Ishikawa (cell line): ENCODE results near the gene MYLIP.

Experiments used
- CEBPB ChIP-seq: IDR thresholded peaks from 2 replicates; pipeline ENCODE4 v1.6.1; 2012
- CREB1 ChIP-seq: IDR thresholded peaks from 2 replicates; pipeline ENCODE4 v1.6.1; 2012; ENCODE audit warnings: low read depth
- EGR1 ChIP-seq: IDR thresholded peaks from 2 replicates; pipeline ENCODE4 v1.6.1; 2012
- EP300 ChIP-seq: IDR thresholded peaks from 2 replicates; pipeline ENCODE4 v1.6.1; 2012; ENCODE audit warnings: borderline replicate concordance
- FOXM1 ChIP-seq: IDR thresholded peaks from 2 replicates; pipeline ENCODE4 v1.6.1; 2012; ENCODE audit warnings: low read depth, borderline replicate concordance
- NFIC ChIP-seq: IDR thresholded peaks from 2 replicates; pipeline ENCODE4 v1.6.1; 2012
- RAD21 ChIP-seq: IDR thresholded peaks from 2 replicates; pipeline ENCODE4 v1.6.1; 2012; ENCODE audit warnings: low read depth
- TAF1 ChIP-seq: IDR thresholded peaks from 2 replicates; pipeline ENCODE4 v1.6.1; 2012; ENCODE audit warnings: low read depth, mild to moderate bottlenecking
- TCF12 ChIP-seq: IDR thresholded peaks from 2 replicates; pipeline ENCODE4 v1.6.1; 2012; ENCODE audit warnings: low read depth
- TEAD4 ChIP-seq: IDR thresholded peaks from 2 replicates; pipeline ENCODE4 v1.6.1; 2012
- YY1 ChIP-seq: IDR thresholded peaks from 2 replicates; pipeline ENCODE4 v1.6.1; 2012; ENCODE audit warnings: low read depth
- ZBTB7A ChIP-seq: IDR thresholded peaks from 2 replicates; pipeline ENCODE4 v1.6.1; 2012; ENCODE audit warnings: low read depth
- TF ChIP-seq, protein P1 (sequence below): IDR thresholded peaks from 2 replicates; pipeline ENCODE4 v1.6.1; 2012
- TF ChIP-seq, protein P2 (sequence below): IDR thresholded peaks from 2 replicates; pipeline ENCODE4 v1.6.1; 2012; ENCODE audit warnings: low read depth, mild to moderate bottlenecking
- TF ChIP-seq, protein P3 (sequence below): IDR thresholded peaks from 2 replicates; pipeline ENCODE4 v1.6.1; 2012

The MYLIP gene

DNA sequence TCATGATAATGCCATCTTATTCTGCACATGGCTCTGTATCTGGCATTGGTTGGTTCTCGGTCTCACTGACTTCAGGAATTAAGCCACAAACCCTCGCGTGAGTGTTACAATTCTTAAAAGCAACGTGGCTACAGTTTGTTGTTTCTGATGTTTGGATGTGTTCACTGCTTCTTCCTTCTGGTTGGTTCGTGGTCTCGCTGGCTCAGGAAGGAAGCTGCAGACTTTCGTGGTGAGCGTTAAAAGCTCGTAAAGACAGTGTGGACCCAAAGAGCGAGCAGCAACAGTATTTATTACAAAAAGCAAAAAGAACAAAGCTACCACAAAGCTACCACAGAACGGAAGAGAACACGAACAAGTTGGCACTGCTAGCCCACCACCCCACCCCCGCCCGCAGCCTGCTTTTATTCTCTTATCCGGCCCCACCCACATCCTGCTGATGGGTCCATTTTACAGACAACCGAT is 51.1 kb downstream of the MYLIP start:
- TF ChIP-seq, protein P1, sequence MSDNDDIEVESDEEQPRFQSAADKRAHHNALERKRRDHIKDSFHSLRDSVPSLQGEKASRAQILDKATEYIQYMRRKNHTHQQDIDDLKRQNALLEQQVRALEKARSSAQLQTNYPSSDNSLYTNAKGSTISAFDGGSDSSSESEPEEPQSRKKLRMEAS = no peak
- TF ChIP-seq NFIC (no peak), TEAD4 (no peak)

DNA sequence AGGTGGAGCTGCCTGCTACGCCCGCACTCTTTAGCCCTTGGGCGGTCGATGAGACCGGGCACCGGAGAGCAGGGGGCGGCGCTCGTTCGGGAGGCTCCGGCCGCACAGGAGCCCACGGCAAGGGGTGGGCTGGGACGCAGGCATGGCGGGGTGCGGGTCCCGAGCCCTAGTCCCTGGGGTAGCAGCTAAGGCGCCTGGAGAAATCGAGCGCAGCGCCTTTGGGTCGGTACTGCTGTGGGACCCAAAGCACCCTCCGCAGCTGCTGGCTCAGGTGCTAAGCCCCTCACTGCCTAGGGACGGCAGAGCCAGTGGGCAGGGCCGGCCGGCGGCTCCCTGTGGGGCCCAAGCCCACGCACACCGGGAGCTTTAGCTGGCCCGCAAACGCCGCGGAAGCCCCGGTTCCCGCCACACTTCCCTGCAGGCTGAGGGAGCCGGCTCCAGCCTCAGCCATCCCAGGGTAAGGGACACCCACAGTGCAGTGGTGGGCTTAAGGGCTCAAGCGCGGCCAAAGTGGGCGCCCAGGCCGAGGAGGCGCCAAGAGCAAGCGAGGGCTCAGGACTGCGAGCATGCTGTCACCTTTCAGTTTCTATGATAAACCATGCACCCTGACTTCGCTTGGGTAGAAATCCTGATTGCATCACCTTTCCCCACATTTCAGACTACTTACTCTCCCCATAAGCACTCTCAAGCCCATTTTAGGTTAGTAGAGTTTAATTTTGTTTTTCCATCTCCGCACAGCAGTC is 52.0 kb downstream of the MYLIP start:
- no peak for TF ChIP-seq NFIC
- TF ChIP-seq TCF12 = no peak
- TF ChIP-seq, protein P2, sequence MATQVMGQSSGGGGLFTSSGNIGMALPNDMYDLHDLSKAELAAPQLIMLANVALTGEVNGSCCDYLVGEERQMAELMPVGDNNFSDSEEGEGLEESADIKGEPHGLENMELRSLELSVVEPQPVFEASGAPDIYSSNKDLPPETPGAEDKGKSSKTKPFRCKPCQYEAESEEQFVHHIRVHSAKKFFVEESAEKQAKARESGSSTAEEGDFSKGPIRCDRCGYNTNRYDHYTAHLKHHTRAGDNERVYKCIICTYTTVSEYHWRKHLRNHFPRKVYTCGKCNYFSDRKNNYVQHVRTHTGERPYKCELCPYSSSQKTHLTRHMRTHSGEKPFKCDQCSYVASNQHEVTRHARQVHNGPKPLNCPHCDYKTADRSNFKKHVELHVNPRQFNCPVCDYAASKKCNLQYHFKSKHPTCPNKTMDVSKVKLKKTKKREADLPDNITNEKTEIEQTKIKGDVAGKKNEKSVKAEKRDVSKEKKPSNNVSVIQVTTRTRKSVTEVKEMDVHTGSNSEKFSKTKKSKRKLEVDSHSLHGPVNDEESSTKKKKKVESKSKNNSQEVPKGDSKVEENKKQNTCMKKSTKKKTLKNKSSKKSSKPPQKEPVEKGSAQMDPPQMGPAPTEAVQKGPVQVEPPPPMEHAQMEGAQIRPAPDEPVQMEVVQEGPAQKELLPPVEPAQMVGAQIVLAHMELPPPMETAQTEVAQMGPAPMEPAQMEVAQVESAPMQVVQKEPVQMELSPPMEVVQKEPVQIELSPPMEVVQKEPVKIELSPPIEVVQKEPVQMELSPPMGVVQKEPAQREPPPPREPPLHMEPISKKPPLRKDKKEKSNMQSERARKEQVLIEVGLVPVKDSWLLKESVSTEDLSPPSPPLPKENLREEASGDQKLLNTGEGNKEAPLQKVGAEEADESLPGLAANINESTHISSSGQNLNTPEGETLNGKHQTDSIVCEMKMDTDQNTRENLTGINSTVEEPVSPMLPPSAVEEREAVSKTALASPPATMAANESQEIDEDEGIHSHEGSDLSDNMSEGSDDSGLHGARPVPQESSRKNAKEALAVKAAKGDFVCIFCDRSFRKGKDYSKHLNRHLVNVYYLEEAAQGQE = no peak

DNA sequence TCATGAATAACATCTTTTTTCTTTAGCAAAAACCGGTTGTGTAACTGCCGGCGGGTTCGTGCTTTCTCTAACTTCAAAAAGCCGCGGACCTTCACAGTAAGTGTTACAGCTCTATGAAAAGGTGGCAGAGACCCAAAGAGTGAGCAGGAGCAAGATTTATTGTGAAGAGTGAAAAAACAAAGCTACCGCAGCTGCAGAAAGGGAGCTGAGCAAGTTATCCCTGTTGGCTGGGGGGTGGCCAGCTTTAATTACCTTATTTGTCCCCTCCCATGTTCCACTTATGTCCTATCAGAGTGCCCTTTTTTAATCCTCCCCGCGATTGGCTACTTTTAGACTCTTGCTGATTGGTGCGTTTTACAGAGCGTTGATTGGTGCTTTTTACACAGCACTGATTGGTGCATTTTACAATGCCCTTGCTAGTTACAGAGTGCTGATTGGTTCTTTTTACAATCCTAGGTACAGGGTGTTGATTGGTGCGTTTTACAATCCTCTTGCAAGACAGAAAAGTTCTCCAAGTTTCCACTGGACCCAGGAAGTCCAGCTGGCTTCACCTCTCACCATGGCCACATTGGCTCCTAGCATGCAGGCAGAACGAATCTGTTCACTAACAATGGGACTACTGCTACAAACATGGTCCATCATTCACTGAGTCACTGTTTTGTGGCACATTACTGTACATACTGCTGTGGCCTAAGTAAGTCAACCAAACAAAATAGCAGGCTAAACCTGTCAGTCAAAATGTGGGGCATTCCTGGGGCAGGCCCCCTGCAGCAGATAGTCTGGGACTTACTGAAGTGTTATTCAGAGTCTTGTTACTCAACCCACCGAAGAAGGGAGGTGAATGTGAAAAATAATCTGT is 52.8 kb downstream of the MYLIP start:
- TF ChIP-seq EGR1 = no peak
- no peak for TF ChIP-seq EP300
- no peak for TF ChIP-seq YY1
- no peak for TF ChIP-seq TAF1
- TF ChIP-seq TCF12 = no peak
- no peak for TF ChIP-seq CREB1
- no peak for TF ChIP-seq RAD21
- TF ChIP-seq, protein P3, sequence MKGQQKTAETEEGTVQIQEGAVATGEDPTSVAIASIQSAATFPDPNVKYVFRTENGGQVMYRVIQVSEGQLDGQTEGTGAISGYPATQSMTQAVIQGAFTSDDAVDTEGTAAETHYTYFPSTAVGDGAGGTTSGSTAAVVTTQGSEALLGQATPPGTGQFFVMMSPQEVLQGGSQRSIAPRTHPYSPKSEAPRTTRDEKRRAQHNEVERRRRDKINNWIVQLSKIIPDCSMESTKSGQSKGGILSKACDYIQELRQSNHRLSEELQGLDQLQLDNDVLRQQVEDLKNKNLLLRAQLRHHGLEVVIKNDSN = no peak

DNA sequence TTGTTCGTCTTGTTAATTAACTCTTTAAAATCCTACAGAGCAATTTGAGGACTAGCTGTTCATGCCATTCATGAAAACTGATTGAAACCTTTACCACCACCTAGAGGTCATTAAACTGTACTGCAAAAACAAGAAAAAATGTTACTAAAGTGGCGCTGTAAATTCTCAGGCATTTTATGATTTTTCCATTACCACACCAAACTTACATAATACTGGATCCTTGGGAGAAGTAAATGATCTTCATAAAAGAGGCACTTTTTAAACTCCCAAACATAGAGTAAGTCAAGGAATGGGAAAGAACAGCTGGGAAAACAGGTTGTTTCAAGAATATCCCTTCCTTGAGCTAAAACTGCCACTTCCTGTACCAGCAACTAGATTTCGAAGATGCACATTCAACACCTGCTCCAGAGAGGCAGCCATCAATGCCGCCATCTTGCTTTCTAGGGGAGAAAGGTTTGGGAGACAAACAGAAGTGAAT is 54.3 kb downstream of the MYLIP start:
- TF ChIP-seq RAD21 (peak; percentile 62), CEBPB (no peak)

DNA sequence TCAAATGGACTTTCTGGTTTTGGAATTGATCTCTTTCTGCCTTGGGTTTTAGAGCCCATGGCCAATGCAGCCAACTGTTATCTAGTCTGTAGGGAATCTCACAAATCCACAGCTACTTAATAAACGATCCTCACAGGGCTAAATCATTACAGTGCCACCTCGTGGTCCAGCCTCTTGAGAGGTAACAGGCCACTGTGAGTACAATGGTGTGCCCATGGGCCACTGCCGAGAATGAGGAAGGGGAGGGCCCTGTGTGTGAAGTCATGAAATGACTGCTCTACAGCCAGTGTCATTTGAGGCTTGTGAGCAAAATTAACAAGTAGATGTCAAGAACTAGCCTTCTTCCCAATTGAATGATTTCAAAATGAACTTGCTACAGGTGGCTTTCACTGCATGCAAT is 55.2 kb downstream of the MYLIP start:
- TF ChIP-seq EGR1 = no peak
- TF ChIP-seq, protein P3 = no peak
- TF ChIP-seq RAD21 = peak; percentile 36; the same call in 1 of the 2 replicates

DNA sequence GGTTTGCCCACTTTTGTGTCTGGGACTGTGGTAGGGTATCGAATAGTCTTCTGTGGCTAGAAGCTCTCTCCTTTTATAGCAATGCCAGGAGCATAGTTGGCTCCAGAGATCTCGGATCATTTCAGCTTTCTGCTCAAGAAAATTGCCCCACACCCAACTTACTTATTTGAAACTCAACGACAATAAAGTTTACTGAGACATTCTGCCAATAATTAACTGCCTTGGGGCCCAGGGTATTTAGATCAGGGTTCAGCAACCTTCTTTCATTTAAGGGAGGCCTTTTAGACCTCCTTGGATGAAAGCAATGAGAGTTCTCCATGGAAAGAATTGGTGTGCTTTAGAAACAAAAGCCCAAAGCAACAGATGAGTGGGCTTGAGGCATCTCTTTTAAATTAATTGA is 55.7 kb downstream of the MYLIP start:
- TF ChIP-seq NFIC = no peak
- no peak for TF ChIP-seq TAF1

DNA sequence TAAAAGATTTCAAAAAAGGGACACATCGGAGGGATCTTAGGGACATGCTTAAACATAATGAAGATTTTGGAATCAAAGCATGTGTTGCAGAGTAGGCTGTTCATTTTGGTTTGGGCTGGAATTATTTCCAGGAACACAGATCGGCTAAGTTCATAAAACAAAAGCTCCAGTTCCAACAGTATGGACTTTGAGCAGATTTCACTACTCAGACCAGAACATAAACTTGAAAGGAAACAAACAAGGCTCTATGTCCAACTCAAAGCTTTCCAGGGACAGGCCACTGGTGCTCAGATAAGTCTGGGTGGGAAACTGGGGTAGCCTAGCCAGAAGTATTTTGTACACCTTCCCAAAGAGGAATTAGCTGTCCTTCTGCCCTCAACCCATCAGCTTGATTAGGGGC is 58.3 kb downstream of the MYLIP start:
- no peak for TF ChIP-seq TEAD4
- TF ChIP-seq FOXM1 = no peak
- TF ChIP-seq, protein P3 = no peak
- TF ChIP-seq RAD21 = no peak
- TF ChIP-seq TCF12 = no peak
- no peak for TF ChIP-seq EGR1
- TF ChIP-seq NFIC = no peak
- TF ChIP-seq CREB1 = no peak
- TF ChIP-seq TAF1 = no peak
- no peak for TF ChIP-seq ZBTB7A
- TF ChIP-seq, protein P1 = no peak
- TF ChIP-seq EP300 = no peak
- TF ChIP-seq YY1 = no peak
- TF ChIP-seq, protein P2 = no peak
- TF ChIP-seq CEBPB = no peak
